HCT116 (cell line): ENCODE measurements around the gene MAP4K4. TPM values are rescaled to one million over a fixed set of nuclear protein-coding genes. Genes with fewer than 3 reads are reported as not detected.
"Not testable (repeated sequence)": the region's sequence is repeated elsewhere in the genome, so short reads cannot be mapped to it uniquely, and the experiment has no call there.

Source experiments
- ATAC-seq: fragments of 200-7000 bp; cut with Tn5 transposase; 2 replicates; pipeline ENCODE4 v1.9.1; 2020; ENCODE audit warnings: mild to moderate bottlenecking, moderate library complexity
- BruUV-seq: library from RNA; stranded (reverse); fragments of 400-500 nt; replicated peaks from 2 replicates; lab custom pipeline; 2021; lab: Mats Ljungman, UMichigan
- CTCF ChIA-PET: fragments of 300-600 bp; sonication (Branson Sonifier 250); formaldehyde crosslinking; loops from one replicate; lab custom pipeline; 2021; ENCODE audit warnings: antibody characterized with exemption; lab: Charles Lee
- POLR2A ChIA-PET: fragments of 300-600, 350-600 bp; sonication (Branson Sonifier 250); formaldehyde crosslinking; loops from one replicate; lab custom pipeline; 2021; ENCODE audit warnings: antibody characterized with exemption; lab: Charles Lee
- RAD21 ChIA-PET, 2 experiments: fragments of 300-600 bp; sonication (Branson Sonifier 250); formaldehyde crosslinking; loops; one replicate each; lab custom pipeline; 2023; ENCODE audit warnings: low total read pairs in 2 of 2; ENCODE audit not compliant: uncharacterized antibody in 2 of 2, unreplicated experiment in 2 of 2, low non-redundant PET in 1 of 2; lab: Charles Lee
- DNase-seq: peaks from one replicate; pipeline ENCODE4 v3.0.0-alpha.2; 2010; ENCODE audit warnings: low read depth, low spot score
- H2AFZ ChIP-seq: fragments of 200-600 bp; shearing (Covaris generic), sonication (generic); 2 replicates; pipeline ENCODE4 v1.6.1; 2017; ENCODE audit warnings: low read depth, mixed run types, mixed read lengths, antibody characterized with exemption, low read length; ENCODE audit not compliant: poor library complexity, severe bottlenecking
- H3K27ac ChIP-seq: 2 replicates; pipeline ENCODE4 v1.5.1; 2012; ENCODE audit warnings: low read depth, low read length
- H3K27me3 ChIP-seq: fragments of 200-600 bp; sonication (generic); 2 replicates; pipeline ENCODE4 v1.6.1; 2016; ENCODE audit warnings: mixed run types, low read length, mixed read lengths; ENCODE audit not compliant: insufficient read depth
- H3K36me3 ChIP-seq, 2 experiments: fragments of 200-500 bp in 1 of 2; fragments of 200-600 bp in 1 of 2; sonication (Bioruptor generic) in 1 of 2; sonication (generic) in 1 of 2; 2 replicates each; pipeline versions ENCODE4 v1.5.1 to v1.6.1; 2014 to 2016; ENCODE audit warnings: low read length in 2 of 2, inconsistent platforms in 1 of 2, mixed read lengths in 1 of 2, mixed run types in 1 of 2; ENCODE audit not compliant: insufficient read depth in 2 of 2, control insufficient read depth in 1 of 2
- H3K4me1 ChIP-seq, 2 experiments: fragments of 200-600 bp in 1 of 2; sonication (generic) in 1 of 2; 2 replicates each; pipeline versions ENCODE4 v1.5.1 to v1.6.1; 2012 to 2017; ENCODE audit warnings: low read length in 2 of 2, inconsistent platforms in 1 of 2, mild to moderate bottlenecking in 1 of 2, mixed read lengths in 1 of 2, mixed run types in 1 of 2, moderate library complexity in 1 of 2; ENCODE audit not compliant: insufficient read depth in 2 of 2, control insufficient read depth in 1 of 2
- H3K4me2 ChIP-seq: fragments of 200-600 bp; sonication (generic); 2 replicates; pipeline ENCODE4 v1.6.1; 2017; ENCODE audit warnings: mixed run types, low read length, mixed read lengths
- H3K4me3 ChIP-seq, 2 experiments: fragments of 200-600 bp in 1 of 2; sonication (generic) in 1 of 2; replicated peaks in 1 of 2; 2 replicates each; pipeline ENCODE4 v1.5.1; 2011 to 2016; ENCODE audit warnings: low read length in 2 of 2, control low read depth in 1 of 2, low read depth in 1 of 2, mild to moderate bottlenecking in 1 of 2, mixed read lengths in 1 of 2, mixed run types in 1 of 2
- H3K79me2 ChIP-seq: fragments of 200-600 bp; sonication (generic); 2 replicates; pipeline ENCODE4 v1.6.1; 2017; ENCODE audit warnings: mild to moderate bottlenecking, mixed run types, low read length, moderate library complexity, mixed read lengths; ENCODE audit not compliant: insufficient read depth
- H3K9ac ChIP-seq: fragments of 200-600 bp; sonication (generic); 2 replicates; pipeline ENCODE4 v1.6.1; 2016; ENCODE audit warnings: low read length, mixed read lengths
- H3K9me2 ChIP-seq: fragments of 200-600 bp; sonication (generic), shearing (Covaris generic); 2 replicates; pipeline ENCODE4 v1.6.1; 2017; ENCODE audit warnings: mixed run types, mild to moderate bottlenecking, moderate library complexity; ENCODE audit not compliant: insufficient read depth
- H3K9me3 ChIP-seq, 2 experiments: fragments of 200-500 bp in 1 of 2; fragments of 200-600 bp in 1 of 2; sonication (Bioruptor generic) in 1 of 2; sonication (generic) in 1 of 2; 2 replicates each; pipeline ENCODE4 v1.6.1; 2014 to 2017; ENCODE audit warnings: low read length in 2 of 2, mixed read lengths in 2 of 2, inconsistent platforms in 1 of 2, low read depth in 1 of 2, mild to moderate bottlenecking in 1 of 2, mixed run types in 1 of 2, moderate library complexity in 1 of 2; ENCODE audit not compliant: control insufficient read depth in 1 of 2, insufficient read depth in 1 of 2
- H4K20me1 ChIP-seq: fragments of 200-600 bp; sonication (generic), shearing (Covaris generic); 2 replicates; pipeline ENCODE4 v1.6.1; 2017; ENCODE audit warnings: mixed run types, mild to moderate bottlenecking, moderate library complexity; ENCODE audit not compliant: insufficient read depth
- EGR1 ChIP-seq: IDR thresholded peaks from 2 replicates; pipeline ENCODE4 v1.6.1; 2012; ENCODE audit warnings: low read depth
- EZH2 ChIP-seq: fragments of 200-600 bp; sonication (generic); IDR thresholded peaks from 2 replicates; pipeline ENCODE4 v1.6.1; 2017; ENCODE audit warnings: antibody characterized with exemption, mixed run types
- EZH2phosphoT487 ChIP-seq: fragments of 200-600 bp; IDR thresholded peaks from 2 replicates; pipeline ENCODE4 v1.6.1; 2018; ENCODE audit warnings: antibody characterized with exemption, borderline replicate concordance
- FOSL1 ChIP-seq: IDR thresholded peaks from 2 replicates; pipeline ENCODE4 v1.6.1; 2012; ENCODE audit warnings: low read depth
- JUND ChIP-seq: IDR thresholded peaks from 2 replicates; pipeline ENCODE4 v1.6.1; 2012
- POLR2AphosphoS5 ChIP-seq: IDR thresholded peaks from 2 replicates; pipeline ENCODE4 v1.6.1; 2011; ENCODE audit warnings: mild to moderate bottlenecking, low read depth, low read length, moderate library complexity
- RAD21 ChIP-seq: IDR thresholded peaks from 2 replicates; pipeline ENCODE4 v1.6.1; 2012; ENCODE audit warnings: low read depth, mild to moderate bottlenecking
- SP1 ChIP-seq: IDR thresholded peaks from 2 replicates; pipeline ENCODE4 v1.6.1; 2012; ENCODE audit warnings: low read depth
- SRF ChIP-seq: IDR thresholded peaks from 2 replicates; pipeline ENCODE4 v1.6.1; 2012; ENCODE audit warnings: low read depth
- YY1 ChIP-seq: IDR thresholded peaks from 2 replicates; pipeline ENCODE4 v1.6.1; 2011; ENCODE audit warnings: low read length, low read depth, moderate library complexity, mild to moderate bottlenecking; ENCODE audit not compliant: insufficient replicate concordance; ENCODE audit errors: extremely low read depth
- intact Hi-C: fragments of 100-400 bp; cut with micrococcal nuclease; formaldehyde crosslinking; loops from 2 replicates; pipeline ENCODE4 v1.10.0; 2022
- total RNA-seq: library from RNA; stranded (reverse); gene quantifications from one replicate; pipeline ENCODE4 v1.2.1, GENCODE V29; 2021; ENCODE audit not compliant: unreplicated experiment
- TF ChIP-seq, protein P1 (sequence below), 3 experiments: fragments of 200-600 bp in 1 of 3; sonication (generic) in 1 of 3; IDR thresholded peaks in 2 of 3; conservative IDR thresholded peaks in 1 of 3; 2 replicates each; pipeline ENCODE4 v1.5.1; 2012 to 2017; ENCODE audit warnings: low read depth in 2 of 3, low read length in 2 of 3, antibody characterized with exemption in 1 of 3, borderline replicate concordance in 1 of 3, control low read depth in 1 of 3, mild to moderate bottlenecking in 1 of 3, mixed read lengths in 1 of 3, mixed run types in 1 of 3, moderate library complexity in 1 of 3; ENCODE audit not compliant: insufficient read depth in 1 of 3
- TF ChIP-seq, protein P2 (sequence below): IDR thresholded peaks from 2 replicates; pipeline ENCODE4 v1.6.1; 2012; ENCODE audit warnings: low read depth
- TF ChIP-seq, protein P3 (sequence below): IDR thresholded peaks from 2 replicates; pipeline ENCODE4 v1.6.1; 2011; ENCODE audit warnings: mild to moderate bottlenecking, low read length, moderate library complexity; ENCODE audit not compliant: insufficient replicate concordance; ENCODE audit errors: extremely low read depth

Gene MAP4K4
- total RNA-seq, 1 experiment from 2014 or later, result 62.3 TPM

DNA sequence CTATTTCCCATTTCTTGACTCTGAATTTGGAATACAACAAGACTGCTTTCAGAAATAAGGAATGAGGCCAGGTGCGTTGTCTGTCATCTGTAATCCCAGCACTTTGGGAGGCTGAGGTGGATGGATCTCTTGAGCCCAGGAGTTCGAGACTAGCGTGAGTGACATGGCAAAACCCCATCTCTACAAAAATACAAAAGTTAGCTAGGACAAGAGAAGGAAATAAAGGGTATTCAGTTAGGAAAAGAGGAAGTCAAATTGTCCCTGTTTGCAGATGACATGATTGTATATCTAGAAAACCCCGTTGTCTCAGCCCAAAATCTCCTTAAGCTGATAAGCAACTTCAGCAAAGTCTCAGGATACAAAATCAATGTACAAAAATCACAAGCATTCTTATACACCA, 51.0 kb downstream of the MAP4K4 start:
- H3K27me3 ChIP-seq, ATAC-seq, H3K9ac ChIP-seq, BruUV-seq, H2AFZ ChIP-seq, H3K27ac ChIP-seq, H4K20me1 ChIP-seq, CTCF ChIA-PET, H3K9me3 ChIP-seq, RAD21 ChIA-PET, DNase-seq, H3K4me3 ChIP-seq, intact Hi-C loops, H3K4me2 ChIP-seq, H3K9me2 ChIP-seq, POLR2A ChIA-PET, H3K36me3 ChIP-seq: not testable (repeated sequence)
- peaks cover 0 to 22% of the 10 kb centered on the region in 2 experiments; a peak in 2 of 4 replicates for H3K4me1 ChIP-seq
- peaks cover 68% of the 10 kb centered on the region for H3K79me2 ChIP-seq

DNA sequence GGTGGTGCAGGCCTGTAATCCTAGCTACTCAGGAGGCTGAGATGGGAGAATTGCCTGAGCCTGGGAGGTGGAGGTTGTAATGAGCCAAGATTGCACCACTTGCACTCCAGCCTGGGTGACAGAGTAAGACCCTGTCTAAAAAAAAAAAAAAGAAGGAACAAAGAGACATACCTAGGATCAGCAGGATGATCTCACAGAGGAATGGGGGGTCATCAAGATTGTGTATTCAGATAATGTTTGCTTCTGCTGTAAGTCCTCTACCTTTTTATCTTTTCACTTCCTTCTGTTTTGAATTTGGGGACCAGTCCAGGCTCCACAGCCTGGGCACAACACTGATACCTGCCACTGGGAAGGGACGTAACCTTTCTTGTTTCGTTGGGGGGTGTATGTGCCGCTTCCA, 53.2 kb downstream of the MAP4K4 start:
- H3K27ac ChIP-seq, result no peak overlapping the region
- POLR2A ChIA-PET, result no interaction called here
- TF ChIP-seq FOSL1 (no peak), RAD21 (no peak), EZH2phosphoT487 (no peak), SRF (no peak), YY1 (no peak), POLR2AphosphoS5 (no peak), SP1 (no peak), JUND (no peak), EGR1 (no peak), EZH2 (no peak)
- TF ChIP-seq, protein P1, sequence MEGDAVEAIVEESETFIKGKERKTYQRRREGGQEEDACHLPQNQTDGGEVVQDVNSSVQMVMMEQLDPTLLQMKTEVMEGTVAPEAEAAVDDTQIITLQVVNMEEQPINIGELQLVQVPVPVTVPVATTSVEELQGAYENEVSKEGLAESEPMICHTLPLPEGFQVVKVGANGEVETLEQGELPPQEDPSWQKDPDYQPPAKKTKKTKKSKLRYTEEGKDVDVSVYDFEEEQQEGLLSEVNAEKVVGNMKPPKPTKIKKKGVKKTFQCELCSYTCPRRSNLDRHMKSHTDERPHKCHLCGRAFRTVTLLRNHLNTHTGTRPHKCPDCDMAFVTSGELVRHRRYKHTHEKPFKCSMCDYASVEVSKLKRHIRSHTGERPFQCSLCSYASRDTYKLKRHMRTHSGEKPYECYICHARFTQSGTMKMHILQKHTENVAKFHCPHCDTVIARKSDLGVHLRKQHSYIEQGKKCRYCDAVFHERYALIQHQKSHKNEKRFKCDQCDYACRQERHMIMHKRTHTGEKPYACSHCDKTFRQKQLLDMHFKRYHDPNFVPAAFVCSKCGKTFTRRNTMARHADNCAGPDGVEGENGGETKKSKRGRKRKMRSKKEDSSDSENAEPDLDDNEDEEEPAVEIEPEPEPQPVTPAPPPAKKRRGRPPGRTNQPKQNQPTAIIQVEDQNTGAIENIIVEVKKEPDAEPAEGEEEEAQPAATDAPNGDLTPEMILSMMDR (IDR thresholded peaks at IDR 0.05 in 2 of 3, conservative IDR thresholded peaks at IDR 0.05 in 1 of 3; ENCODE audit: borderline replicate concordance in 1 of 3, insufficient read depth in 1 of 3, low read depth in 2 of 3, low read length in 2 of 3), result no peak
- TF ChIP-seq, protein P2, sequence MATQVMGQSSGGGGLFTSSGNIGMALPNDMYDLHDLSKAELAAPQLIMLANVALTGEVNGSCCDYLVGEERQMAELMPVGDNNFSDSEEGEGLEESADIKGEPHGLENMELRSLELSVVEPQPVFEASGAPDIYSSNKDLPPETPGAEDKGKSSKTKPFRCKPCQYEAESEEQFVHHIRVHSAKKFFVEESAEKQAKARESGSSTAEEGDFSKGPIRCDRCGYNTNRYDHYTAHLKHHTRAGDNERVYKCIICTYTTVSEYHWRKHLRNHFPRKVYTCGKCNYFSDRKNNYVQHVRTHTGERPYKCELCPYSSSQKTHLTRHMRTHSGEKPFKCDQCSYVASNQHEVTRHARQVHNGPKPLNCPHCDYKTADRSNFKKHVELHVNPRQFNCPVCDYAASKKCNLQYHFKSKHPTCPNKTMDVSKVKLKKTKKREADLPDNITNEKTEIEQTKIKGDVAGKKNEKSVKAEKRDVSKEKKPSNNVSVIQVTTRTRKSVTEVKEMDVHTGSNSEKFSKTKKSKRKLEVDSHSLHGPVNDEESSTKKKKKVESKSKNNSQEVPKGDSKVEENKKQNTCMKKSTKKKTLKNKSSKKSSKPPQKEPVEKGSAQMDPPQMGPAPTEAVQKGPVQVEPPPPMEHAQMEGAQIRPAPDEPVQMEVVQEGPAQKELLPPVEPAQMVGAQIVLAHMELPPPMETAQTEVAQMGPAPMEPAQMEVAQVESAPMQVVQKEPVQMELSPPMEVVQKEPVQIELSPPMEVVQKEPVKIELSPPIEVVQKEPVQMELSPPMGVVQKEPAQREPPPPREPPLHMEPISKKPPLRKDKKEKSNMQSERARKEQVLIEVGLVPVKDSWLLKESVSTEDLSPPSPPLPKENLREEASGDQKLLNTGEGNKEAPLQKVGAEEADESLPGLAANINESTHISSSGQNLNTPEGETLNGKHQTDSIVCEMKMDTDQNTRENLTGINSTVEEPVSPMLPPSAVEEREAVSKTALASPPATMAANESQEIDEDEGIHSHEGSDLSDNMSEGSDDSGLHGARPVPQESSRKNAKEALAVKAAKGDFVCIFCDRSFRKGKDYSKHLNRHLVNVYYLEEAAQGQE, result no peak
- TF ChIP-seq, protein P3, sequence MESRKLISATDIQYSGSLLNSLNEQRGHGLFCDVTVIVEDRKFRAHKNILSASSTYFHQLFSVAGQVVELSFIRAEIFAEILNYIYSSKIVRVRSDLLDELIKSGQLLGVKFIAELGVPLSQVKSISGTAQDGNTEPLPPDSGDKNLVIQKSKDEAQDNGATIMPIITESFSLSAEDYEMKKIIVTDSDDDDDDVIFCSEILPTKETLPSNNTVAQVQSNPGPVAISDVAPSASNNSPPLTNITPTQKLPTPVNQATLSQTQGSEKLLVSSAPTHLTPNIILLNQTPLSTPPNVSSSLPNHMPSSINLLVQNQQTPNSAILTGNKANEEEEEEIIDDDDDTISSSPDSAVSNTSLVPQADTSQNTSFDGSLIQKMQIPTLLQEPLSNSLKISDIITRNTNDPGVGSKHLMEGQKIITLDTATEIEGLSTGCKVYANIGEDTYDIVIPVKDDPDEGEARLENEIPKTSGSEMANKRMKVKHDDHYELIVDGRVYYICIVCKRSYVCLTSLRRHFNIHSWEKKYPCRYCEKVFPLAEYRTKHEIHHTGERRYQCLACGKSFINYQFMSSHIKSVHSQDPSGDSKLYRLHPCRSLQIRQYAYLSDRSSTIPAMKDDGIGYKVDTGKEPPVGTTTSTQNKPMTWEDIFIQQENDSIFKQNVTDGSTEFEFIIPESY, result no peak

More for the DNA sequence above, 53.2 kb downstream of the MAP4K4 start:
- Histone ChIP-seq H3K79me2 (peaks cover 69% of the 10 kb centered on the region), H3K4me2 (no peak overlapping the region), H2AFZ (no peak overlapping the region), H3K4me1 (peaks cover 0 to 19% of the 10 kb centered on the region in 2 experiments; a peak in 2 of 4 replicates), H3K36me3 (no peaks in the 10 kb centered on the region), H3K9me2 (no peaks in the 10 kb centered on the region), H4K20me1 (peaks cover 3% of the 10 kb centered on the region; the same call in 1 of the 2 replicates), H3K9me3 (no peaks in the 10 kb centered on the region), H3K4me3 (no peak overlapping the region), H3K9ac (no peak overlapping the region), H3K27me3 (no peaks in the 10 kb centered on the region)
- no TSS peak for BruUV-seq
- no peak for DNase-seq
- intact Hi-C loops, result no loop called here
- no peak for ATAC-seq
- ChIA-PET CTCF (no interaction called here), RAD21 (no interaction called here)
